NCI-H1694 (cell line): Measurements from ENCODE around the gene DDX10.
A peak's percentile ranks its signal among the peaks of the same experiment; 100 is the strongest.

Experiments used
- DNase-seq: peaks from one replicate; lab custom pipeline; 2025; lab: John Stamatoyannopoulos, UW

Gene DDX10

DNA sequence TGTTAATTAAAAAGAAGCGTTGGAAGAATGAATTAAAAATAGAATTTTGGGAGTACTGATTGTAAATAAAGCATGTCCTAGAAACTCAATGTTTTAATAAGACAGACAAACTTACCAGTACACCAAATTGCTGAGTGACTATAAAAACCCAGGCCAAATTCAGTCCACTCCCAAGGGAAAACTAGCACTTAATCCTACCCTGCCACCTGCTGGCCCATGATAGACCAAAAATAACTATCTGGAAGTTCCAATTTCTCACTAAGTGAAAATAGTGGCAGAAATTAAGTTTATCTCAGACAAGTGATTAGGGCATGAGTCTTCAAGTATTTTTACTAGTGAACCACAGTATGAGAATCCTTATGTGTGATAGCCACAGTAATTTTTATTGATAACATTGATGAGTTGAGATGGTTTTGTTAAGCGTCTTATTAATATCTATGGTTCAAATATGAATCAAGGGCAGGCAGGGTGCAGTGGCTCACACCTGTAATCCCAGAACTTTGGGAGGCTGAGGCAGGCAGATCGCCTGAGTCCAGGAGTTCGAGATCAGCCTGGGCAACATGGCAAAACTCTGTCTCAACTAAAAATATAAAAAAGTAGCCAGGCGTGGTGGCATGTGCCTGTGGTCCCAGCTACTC, 9.8 kb upstream of the DDX10 start:
- no peak for DNase-seq

DNA sequence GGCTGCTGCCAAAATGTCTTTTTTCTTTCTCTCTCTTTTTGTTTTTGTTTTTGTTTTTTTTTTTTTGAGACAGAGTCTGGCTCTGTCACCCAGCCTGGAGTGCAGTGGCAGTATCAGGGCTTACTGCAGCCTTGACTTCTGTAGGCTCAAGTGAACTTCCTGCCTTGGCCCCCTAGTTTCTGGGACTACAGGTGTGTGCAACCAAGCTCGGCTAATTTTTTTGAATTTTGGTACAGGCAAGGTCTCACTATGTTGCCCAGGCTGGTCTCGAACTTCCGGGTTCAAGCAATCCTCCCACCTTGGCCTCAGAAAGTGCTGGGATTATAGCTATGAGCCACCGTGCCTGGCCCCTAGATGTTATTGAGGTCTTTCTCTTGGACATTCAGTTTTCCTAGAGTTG, 2.2 kb upstream of the DDX10 start:
- DNase-seq: no peak

DNA sequence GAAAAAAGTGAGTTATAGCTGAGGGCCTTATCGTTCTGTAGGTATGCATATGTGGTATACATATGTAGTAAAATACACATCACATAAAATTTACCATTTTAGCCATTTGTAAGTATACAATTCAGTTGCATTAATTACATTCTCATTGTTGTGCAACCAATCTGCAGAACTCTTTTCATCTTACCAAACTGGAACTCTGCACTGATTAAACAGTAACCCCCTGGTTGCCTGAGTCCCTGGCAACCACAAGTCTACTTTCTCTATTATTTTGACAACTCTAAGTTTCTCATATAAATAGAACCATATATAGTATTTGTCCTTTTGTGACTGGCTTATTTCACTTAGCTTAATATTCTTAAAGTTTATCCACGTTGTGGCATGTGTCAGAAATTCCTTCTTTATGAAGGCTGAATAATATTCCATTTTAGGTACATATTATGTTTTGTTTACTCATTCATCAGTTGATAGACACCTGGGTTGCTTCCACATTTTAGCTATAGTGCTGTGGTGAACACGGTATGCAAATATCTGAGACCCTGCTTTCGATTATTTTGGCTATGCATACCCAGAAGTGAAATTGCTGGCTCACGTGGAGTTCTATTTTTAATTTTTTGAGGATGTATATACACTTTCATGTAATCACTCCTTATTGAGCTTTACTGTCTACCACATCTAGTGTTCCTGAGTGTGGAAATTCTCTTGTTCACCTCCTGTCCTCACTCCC, 1.6 kb upstream of the DDX10 start:
- no peak for DNase-seq

DNA sequence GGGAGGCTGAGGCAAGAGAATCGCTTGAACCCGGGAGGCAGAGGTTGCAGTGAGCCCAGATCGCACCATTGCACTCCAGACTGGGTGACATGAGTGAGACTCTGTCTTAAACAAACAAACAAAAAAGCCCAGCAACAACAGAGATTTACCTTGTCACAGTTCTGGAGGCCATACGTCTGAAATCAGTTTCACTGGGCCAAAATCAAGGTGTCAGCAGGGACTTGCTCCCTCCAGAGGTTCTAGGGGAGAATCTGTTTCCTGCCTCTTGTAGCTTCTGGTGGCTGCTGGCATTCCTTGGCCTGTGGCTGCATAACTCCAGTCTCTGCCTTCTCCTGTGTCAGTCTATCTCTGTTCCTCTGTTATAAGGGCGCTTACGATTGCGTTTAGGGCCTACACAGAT, 1.5 kb downstream of the DDX10 start:
- no peak for DNase-seq

DNA sequence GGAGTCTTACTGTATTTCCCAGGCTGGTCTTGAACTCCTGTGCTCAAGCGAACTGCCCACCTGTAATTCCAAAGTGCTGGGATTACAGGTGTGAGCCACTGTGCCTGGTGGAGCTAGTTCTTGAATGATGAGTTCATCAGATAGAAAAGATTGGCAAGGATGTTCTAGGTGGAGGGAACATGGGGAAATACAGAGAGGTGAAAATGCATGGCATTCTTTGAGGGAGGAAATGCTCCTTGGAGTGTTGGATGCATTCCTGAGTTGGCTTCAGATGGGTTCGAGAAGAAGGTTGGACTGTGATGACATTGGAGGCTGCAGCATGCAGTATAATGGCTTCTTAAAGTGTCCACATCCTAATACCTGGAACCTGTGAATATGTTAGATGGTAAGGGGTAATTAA, 4.4 kb downstream of the DDX10 start:
- DNase-seq: no peak

DNA sequence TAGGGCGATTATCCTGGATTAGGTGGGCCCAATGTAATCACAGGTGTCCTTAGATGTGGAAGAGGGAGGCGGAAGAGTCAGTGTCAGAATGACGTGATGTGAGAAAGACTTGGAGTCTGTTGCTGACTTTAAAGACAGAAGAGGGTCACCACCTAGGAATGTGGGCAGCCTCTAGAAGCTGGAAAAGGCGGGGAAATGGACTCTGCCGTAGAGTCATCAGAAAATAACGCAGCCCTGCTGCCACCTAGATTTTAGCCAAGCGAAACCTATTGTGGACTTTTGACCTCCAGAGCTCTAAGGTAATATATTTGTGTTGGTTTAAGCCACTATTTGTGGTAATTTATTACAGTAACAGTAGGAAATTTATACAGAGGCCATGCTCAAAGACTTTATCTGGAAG, 4.8 kb downstream of the DDX10 start:
- DNase-seq: no peak

DNA sequence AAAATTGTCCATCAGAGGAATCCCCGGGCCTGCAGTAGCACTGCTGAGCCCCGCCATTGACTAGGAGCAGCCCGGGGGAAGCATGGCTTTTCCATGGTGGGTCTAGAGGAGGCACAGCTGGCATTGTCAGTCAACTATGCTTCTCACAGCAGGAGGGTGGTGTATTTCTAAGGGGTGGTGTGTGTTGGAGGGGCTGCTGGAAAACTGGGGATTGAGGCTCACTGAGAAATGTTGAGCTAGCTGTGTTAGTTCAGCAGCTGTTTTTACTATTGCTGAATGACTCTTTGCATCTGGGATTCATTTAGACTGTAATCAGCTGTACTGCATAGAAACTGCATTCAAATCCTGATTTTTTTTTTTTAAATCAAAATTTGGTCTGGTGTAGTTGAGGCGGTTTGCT, 5.6 kb downstream of the DDX10 start:
- no peak for DNase-seq

DNA sequence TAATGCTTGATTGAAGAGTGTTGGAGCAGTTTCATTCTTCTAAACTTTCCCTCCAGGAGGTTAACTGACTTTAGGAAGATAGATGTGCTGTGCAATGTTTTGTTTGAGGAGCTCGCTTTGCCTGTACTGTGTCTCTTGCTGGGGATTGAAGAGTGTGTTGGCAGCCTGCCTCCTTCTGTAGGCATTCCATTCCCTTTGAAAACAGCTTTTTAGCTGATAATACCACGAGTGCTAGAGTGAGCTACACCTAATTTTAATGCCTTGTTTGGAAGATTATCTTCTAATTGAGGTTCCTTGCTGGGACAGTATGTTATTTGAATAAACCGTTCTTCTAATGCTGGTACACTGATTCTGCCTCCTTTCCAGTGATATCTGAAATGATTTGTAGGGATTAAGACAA, 7.2 kb downstream of the DDX10 start:
- DNase-seq: no peak

DNA sequence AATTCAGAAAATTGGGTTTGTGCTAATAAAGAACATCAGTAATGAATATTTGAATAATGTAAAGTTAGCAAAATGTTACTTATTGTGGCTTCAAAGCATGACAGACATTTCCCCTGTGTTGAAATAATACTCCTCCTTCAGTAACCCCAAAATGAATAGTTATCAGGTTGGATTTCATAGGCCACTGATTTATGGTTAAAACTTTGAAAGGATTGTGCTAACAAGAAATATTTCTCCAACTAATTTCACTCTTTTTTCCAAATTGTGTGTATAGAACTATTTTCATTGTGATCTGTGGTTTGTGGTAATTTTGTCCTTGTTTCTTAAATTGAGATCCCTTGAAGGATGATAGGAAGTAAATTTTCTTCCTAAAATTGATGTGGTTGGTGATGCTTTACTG, 7.9 kb downstream of the DDX10 start:
- no peak for DNase-seq

DNA sequence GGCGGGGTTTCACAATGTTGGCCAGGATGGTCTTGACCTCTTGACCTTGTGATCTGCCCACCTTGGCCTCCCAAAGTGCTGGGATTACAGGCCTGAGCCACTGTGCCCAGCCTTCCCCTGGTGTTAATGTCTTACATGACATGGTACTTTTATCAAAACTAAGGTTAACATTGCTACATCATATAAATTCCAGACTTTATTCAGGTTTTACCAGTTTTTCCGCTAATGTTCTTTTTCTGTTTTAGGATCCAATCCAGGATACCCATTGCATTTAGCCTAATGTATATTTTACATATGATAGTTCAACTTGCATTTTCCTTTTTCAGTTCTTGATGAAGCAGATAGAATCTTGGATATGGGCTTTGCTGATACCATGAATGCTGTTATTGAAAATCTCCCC, 14.2 kb downstream of the DDX10 start:
- DNase-seq: no peak

DNA sequence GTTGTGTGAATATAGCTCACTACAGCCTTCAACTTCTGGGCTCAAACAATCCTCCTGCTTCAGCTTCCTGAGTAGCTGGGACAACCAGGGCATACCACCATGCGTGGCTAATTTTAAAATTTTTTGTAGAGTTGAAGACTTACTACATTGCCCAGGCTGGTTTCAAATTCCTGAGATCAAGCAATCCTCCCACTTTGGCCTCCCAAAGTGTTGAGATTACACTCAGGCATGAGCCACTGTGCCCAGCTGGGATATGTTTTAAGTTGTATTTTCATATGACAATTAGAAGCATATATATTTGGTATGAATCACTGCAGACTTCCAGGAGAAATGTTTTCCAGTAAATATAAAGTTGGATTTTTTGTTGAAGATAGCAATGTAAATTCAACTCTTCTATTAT, 15.4 kb downstream of the DDX10 start:
- no peak for DNase-seq

DNA sequence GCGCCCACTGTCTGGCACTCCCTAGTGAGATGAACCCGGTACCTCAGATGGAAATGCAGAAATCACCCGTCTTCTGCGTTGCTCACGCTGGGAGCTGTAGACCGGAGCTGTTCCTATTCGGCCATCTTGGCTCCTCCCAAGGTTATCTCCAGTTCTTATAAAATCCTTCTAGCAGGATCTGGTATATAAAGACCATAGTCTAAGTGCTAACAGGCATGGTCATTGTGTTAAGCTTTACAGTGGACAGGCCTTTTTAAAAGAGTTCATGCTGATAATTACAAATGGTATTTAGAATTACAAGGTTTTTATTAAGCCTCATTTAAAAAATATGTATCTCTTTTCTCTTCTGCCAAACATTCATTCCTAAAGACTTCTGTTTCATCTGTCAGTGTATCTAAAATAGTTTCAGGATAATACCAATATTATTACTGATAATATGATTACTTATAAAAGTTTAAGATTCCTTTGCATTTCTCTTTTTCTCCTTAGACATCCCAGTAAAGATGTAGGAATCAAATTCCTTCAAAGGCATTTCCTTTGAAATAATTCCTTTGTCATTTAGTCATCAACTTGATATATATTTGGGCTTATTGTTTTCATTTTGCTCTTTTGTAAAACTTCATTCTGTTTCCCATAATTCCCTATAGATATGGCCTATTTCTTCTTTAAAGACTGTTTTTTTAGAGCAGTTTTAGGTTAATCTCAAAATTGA, 20.7 kb downstream of the DDX10 start:
- no peak for DNase-seq

DNA sequence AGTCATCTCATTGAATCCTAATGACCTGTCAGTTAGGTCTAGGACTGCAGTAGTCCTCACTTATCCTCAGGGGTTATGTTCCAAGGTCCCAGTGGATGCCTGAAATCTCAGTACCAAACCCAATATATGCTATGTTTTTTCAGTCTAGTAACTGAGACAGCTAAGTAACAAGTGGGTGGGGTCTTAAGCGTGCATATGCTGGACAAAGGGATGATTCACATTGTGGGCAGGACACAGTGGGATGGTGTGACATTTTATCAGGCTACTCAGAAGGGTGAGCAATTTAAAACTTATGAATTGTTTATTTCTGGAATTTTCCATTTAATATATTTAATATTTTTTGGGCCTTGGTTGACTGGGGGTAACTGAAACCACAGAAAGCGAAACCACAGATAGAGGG, 29.0 kb downstream of the DDX10 start:
- no peak for DNase-seq

DNA sequence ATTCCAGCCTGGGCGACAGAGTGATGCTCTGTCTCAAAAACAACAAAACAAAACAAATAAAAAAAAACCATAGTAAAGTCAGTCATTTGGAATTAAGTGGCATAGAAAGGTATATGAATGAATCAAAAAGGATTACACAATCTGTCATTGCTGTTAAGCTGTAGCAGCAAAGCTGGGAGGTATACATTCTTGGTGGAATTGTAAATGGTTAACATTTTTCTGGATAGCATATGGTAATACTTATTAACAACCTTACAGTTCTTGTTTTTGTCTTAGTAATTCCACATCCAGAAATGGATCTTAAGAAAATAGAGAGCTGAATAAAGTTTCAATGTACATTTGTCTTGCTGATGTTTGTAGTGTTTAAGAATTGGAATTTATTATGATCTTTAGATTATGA, 30.0 kb downstream of the DDX10 start:
- no peak for DNase-seq

DNA sequence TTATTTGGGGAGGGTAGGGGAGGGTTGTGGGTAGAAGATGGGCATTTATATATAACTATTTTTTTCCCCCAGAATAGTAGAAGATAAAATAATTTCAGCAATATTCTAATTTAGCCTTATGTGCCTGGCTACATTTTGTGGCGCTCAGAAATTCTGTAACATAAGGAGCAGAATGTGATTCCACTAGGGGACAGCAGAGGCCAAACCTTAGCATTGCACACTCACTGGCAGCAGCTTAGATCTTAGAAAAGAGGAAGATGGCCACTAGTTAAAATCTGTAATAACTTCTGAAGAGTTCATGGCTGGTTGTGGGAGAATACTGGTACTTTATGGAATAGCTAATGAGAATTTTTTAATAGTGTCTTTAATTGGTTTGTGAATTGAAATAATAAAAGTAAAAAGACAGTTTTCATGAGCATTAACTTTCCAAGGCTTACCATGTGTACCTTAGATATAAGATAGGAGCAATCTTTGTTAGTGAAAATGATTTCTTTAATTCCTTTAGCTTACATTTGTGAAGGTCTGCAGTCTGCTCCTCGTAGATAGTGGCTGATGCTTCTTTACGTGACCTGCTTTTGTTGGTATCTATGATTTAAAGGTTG, 33.1 kb downstream of the DDX10 start:
- DNase-seq: peak; percentile 8

DNA sequence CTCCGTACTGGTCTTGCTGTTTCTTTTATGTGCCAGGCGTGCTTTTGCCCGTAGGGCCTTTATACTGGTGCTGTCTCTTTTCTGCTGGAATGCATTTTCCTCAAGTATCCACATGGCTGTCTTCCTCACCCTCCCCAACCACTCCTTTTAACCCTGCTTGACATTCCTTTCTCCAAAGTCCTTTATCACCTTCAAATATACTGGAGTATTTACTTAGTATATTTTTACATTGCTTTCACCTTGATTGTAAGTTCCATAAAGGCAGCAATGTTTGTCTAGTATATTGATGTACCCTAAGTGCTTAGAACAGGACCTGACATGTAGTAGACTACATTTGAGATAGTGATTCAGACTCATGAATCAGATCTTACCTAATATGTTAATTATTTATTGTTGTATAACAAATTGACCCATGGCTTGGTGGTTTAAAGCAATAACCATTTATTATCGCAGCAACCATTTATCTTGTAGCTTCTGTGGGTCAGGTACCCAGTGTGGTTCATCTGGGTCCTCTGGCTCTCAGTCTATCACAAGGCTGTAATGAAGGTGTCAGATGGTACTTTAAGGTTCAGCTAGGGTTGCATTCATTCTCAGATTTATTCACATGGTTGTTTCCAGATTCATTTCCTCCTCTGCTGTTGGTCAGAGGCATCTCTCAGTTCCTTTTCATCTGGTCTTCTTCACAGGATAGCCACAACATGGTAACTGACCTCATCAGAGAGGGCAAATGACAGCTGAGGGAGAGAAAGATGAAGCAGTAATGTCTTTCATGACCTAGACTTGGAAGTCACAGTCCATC, 34.2 kb downstream of the DDX10 start:
- no peak for DNase-seq

DNA sequence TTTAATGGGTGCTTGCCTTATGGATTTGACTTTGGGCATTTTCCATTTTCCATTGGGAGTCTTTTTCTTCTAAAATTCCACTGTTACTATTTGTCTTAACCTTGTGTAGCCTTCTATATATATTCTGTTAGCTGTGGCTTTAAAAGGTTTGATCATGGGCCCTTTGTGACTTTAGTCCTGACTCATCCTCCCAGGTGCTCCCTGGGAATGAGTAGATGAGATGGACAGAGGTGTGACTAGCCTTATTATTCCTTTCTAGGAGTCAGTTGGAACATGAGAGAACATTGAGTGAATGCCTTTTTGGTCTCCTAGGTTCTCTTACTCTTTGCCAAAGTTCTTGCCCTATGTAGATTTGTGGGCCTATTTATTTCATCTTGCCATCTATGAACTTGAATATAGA, 39.0 kb downstream of the DDX10 start:
- DNase-seq: no peak

DNA sequence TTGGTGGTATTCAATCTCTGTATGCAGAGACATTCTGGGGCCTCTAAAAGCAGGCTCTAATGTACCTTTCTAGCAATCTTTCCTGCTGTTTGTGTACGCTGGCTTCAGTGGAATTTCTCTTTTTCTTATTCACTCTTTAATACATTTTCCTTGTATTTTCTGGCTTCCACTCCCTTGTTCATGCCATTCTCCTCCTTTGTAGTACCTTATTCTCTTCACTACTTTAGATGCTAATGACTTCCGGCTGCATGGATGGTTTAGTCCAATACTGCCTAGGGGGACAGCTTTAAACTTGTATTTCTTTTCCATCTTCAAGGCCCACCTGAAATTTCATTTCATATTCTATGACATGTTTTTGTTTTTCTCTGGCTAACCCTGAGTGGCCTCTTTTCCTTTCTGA, 40.2 kb downstream of the DDX10 start:
- DNase-seq: no peak

DNA sequence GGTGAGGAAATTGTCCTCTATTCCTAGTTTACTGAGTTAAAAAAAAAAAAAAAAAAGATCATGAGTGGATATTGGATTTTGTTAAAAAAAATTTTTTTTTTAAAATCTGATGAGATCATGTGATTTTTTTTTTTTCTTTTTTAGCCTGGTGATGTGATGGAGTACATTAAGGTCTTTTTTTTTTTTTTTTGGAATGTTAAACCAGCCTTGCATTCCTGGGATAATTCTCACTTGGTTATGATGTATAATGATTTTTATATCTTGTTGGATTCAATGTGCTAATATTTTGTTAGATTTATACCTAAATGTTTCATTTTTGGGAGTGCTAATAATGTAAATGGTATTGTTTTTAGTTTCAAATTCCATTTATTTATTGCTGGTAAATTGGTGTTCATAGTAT, 43.3 kb downstream of the DDX10 start:
- no peak for DNase-seq

DNA sequence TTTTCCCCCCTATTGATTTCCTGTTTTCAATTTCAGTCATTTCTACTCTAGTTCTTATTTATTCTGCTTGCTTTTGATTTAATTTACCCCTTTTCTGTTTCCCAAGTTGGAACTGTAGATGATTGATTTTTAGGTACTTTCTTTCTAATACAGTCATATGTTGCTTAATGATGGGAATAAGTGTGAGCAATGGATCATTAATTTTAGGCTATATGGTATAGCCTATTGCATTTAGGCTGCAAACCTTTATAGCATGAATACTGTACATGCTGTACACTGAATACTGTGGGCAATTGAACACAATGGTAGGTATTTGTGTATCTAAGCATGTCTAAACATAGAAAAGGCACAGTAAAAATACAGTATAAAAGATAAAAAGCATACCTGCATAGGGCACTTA, 44.9 kb downstream of the DDX10 start:
- DNase-seq: no peak

DNA sequence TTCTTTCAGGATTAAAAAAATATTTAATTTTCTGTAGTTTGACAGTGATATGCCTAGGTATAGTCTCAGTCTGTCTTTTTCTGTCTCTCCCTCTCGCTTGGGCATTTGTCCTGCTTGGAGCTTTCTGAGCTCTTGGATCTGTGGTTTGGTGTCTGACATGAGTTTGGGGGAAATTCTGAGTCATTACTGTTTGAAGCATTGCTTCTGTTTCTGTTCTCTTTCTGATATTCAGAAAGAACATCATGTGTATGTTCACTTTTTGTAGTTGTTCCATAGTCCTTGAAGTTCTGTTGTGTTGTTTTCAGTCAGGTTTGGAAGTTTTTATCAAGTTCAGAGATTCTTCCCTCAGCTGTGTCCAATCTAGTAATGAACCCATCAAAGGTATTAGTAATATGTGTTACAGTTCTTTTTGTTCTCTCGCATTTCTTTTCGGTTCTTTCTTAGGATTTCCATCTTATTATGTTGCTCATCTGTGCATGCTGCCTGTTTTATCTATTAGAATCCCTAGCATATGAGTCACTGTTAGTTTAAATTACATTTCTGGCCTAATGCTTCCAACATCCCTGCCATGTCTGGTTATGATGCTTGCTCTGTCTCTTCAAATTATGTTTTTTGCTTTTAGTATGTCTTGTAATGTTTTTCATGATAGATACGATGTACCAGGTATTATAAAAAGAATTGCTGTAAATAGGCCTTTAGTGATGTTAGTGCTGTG, 48.4 kb downstream of the DDX10 start:
- DNase-seq: no peak

DNA sequence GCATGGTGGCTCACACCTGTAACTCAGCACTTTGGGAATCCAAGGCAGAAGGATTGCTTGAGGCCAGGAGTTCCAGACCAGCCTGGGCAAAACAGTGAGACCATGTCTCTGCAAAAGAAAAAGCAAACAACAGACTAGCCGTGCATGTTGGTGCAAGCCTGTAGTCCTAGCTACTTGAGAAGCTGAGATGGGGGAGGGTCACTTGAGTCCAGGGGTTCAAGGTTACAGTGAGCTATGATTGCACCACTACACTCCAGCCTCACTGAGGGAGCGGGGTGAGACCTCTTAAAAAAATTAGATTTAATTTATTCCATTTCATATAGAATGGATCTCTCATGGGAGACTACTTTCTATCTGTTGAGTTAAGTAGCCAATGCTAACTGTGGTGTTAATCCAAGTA, 50.4 kb downstream of the DDX10 start:
- DNase-seq: no peak
